SH-SY5Y (cell line): ENCODE measurements around the gene ALDH3B1.

Experiments used
- GATA2 ChIP-seq: IDR thresholded peaks from 2 replicates; pipeline ENCODE4 v1.6.1; 2011; ENCODE audit warnings: mild to moderate bottlenecking, low read depth, low read length
- GATA3 ChIP-seq: IDR thresholded peaks from 2 replicates; pipeline ENCODE4 v1.6.1; 2011; ENCODE audit warnings: low read depth, mild to moderate bottlenecking, low read length, moderate library complexity

- TF ChIP-seq GATA2 (no peak), GATA3 (no peak)
These were observed 43.0 kb downstream of the ALDH3B1 start for GRCh38 chr11:68053117-68053516.
